C4-2B (cell line): ENCODE measurements around the gene SH3GL3.

Experiments
- ZFX ChIP-seq: fragments of 450-650 bp; IDR thresholded peaks from 2 replicates; pipeline ENCODE4 v1.6.1; 2017
- TF ChIP-seq, protein P1 (sequence below): fragments of 450-650 bp; conservative IDR thresholded peaks from 2 replicates; pipeline ENCODE4 v1.5.1; 2017; ENCODE audit warnings: mild to moderate bottlenecking

DNA sequence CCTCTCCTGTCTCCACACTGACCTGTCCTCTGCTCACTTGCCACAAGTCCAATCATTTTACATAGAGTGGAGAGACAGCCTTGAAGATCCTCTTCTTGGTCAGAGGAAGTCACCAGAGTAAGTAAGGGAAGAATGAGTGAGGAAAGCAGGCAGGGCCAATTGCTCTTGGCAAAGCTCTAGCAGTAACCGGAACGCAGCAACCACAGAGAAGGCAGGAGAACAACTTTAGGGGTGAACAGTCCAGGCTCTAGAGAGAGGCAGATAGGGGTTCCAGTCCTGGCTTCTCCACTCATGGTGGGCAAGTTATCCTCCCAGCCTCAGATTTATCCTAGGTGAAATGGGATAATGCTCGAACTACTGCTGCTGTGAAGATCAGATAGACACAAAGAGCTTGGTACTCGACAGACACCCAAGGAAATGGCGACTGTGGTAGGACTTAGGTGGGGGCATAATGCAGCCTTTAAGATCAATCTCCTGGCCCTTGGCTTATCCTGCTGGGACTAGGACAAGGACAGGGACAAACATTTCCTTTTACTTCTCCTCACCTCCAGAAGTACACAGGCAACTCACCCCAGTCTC is 205.6 kb downstream of the SH3GL3 start:
- TF ChIP-seq, protein P1, sequence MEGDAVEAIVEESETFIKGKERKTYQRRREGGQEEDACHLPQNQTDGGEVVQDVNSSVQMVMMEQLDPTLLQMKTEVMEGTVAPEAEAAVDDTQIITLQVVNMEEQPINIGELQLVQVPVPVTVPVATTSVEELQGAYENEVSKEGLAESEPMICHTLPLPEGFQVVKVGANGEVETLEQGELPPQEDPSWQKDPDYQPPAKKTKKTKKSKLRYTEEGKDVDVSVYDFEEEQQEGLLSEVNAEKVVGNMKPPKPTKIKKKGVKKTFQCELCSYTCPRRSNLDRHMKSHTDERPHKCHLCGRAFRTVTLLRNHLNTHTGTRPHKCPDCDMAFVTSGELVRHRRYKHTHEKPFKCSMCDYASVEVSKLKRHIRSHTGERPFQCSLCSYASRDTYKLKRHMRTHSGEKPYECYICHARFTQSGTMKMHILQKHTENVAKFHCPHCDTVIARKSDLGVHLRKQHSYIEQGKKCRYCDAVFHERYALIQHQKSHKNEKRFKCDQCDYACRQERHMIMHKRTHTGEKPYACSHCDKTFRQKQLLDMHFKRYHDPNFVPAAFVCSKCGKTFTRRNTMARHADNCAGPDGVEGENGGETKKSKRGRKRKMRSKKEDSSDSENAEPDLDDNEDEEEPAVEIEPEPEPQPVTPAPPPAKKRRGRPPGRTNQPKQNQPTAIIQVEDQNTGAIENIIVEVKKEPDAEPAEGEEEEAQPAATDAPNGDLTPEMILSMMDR: no peak
- no peak for TF ChIP-seq ZFX
